Measurements from ENCODE around the gene OR6B1.

GRCh38 chr7:143987513-143987912, 12.6 kb upstream of the OR6B1 start:
- TF ChIP-seq ZBTB7A (IDR thresholded peaks at IDR 0.05; ENCODE audit: low read depth) (no peak), EGR1 (IDR thresholded peaks at IDR 0.05) (no peak), USF1 (IDR thresholded peaks at IDR 0.05) (no peak), YY1 (IDR thresholded peaks at IDR 0.05; ENCODE audit: low read depth) (no peak), RAD21 (IDR thresholded peaks at IDR 0.05; ENCODE audit: low read depth) (no peak)

All from Ishikawa (cell line).